HL-60/S4 treated with retinoic acid at 250 ng/mL for 4 days and 3 days (cell line): ENCODE data around the gene NRCAM.

ENCODE experiments used
- in situ Hi-C: fragments of 300-500 bp; cut with MboI; formaldehyde crosslinking; loops from 2 replicates; pipeline ENCODE4 v1.7.0; 2022; ENCODE audit warnings: low sequenced_read_pairs

The NRCAM gene

GRCh38 chr7:108430664-108431063 is 25.6 kb downstream of the NRCAM start:
- in situ Hi-C loops: no loop called here

GRCh38 chr7:108427766-108428165 is 28.5 kb downstream of the NRCAM start:
- in situ Hi-C loops: no loop called here

GRCh38 chr7:108425714-108426275 is 30.4 kb downstream of the NRCAM start:
- in situ Hi-C loops: no loop called here

GRCh38 chr7:108424013-108424412 is 32.2 kb downstream of the NRCAM start:
- in situ Hi-C loops: no loop called here

GRCh38 chr7:108423089-108423989 is 32.9 kb downstream of the NRCAM start:
- in situ Hi-C loops: no loop called here

GRCh38 chr7:108421720-108422331 is 34.4 kb downstream of the NRCAM start:
- in situ Hi-C loops: no loop called here

GRCh38 chr7:108419961-108420908 is 36.0 kb downstream of the NRCAM start:
- in situ Hi-C loops: no loop called here

- in situ Hi-C loops: no loop called here
Observed at GRCh38 chr7:108418946-108419345, 37.3 kb downstream of the NRCAM start.

GRCh38 chr7:108417926-108418325 is 38.3 kb downstream of the NRCAM start:
- in situ Hi-C loops: no loop called here

GRCh38 chr7:108417144-108417543 is 39.1 kb downstream of the NRCAM start:
- in situ Hi-C loops: no loop called here

GRCh38 chr7:108415821-108416536 is 40.3 kb downstream of the NRCAM start:
- in situ Hi-C loops: no loop called here

- in situ Hi-C loops: no loop called here
Observed at GRCh38 chr7:108415084-108415483, 41.2 kb downstream of the NRCAM start.

- in situ Hi-C loops: no loop called here
Observed at GRCh38 chr7:108413782-108414492, 42.3 kb downstream of the NRCAM start.

- in situ Hi-C loops: no loop called here
Observed at GRCh38 chr7:108413337-108413736, 42.9 kb downstream of the NRCAM start.

GRCh38 chr7:108409146-108409545 is 47.1 kb downstream of the NRCAM start:
- in situ Hi-C loops: no loop called here

- in situ Hi-C loops: no loop called here
Observed at GRCh38 chr7:108408296-108408991, 47.8 kb downstream of the NRCAM start.

- in situ Hi-C loops: no loop called here
Observed at GRCh38 chr7:108407676-108408075, 48.6 kb downstream of the NRCAM start.

- in situ Hi-C loops: no loop called here
Observed at GRCh38 chr7:108406222-108406890, 49.9 kb downstream of the NRCAM start.
